DMS153 treated with DMSO at 0.1 percent for 48 hours (cell line): ENCODE results near the gene PSMG3.

Experiments used
- DNase-seq: peaks from one replicate; lab custom pipeline; 2025; ENCODE audit not compliant: unreplicated experiment; lab: John Stamatoyannopoulos, UW

Gene PSMG3

DNA sequence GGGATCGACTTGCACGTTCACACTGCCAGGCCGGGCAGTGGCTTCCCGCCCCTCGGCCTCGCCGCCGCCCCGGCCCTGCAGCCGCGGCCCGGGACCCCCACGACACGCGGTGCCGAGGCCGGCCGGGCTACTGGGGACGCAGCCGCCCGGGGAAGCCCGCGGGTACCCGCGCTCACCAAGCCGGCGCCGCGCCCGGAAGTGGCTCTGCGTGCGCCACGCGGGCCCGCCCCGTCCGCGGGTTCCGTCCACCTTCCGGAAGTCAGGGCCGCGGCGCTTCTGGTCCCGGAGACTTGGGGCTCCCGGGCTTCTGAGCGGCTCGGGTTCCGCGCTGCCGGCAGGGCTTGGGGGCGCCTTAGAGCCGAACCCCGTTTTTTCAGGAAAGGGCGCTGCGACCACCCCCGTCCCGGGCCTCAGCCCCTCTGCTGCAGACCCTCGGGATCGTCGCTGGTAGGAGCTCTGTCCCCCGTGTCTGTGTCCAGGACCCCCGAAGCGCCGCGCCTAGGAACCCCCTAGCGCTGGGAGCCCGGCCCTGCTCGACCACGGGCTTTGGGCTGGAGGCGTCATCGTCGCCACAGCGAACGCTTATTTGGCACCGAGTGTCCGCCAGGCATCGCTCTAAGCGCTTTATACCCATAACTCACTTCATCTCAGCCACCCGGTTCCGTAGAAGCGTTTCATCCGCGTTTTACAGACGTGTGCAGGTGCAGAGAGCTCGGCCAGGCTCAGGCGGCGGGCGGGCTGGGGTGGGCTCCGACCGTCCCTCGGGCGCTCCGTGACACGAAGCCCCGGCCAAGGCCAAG, at the start of gene PSMG3:
Gene PSMG3, minus strand, starts transcription at position 200 of the 800 bp plus-strand sequence. CDS start 693 bp downstream, outside the sequence.
- DNase-seq = peak; percentile 70

DNA sequence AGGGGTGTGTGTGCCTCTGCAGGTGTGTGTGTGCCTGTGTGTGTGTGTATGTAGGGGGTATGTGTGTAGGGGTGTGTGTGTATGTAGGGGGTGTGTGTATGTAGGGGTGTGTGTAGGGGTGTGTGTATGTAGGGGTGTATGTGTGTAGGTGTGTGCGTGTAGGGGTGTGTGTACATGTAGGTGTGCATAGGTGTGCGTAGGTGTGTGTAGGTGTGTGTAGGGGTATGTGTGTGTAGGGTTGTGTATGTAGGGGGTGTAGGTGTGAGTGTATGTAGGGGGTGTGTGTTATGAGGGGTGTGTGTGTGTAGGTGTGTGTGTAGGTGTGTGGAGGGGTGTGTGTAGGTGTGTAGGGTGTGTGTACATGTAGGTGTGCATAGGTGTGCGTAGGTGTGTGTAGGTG, 48.6 kb upstream of the PSMG3 start:
- DNase-seq = no peak

DNA sequence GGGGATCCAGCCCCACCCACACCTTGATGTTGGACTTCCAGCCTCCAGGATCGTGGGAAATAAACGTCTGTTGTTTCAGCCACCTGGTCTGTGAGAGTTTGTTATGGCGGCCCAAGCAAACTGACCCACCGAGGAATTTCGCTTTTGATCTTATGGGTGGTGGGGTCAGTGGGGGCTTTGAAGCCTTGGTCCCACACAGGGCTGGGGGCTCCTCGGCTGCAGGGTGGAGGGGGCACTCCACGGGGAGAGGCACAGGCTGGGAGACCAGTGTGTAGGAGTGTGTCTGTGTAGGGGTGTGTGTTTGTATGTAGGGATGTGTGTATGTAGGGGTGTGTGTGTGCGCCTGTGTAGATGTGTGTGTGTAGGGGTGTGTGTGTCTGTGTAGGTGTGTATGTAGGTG, 48.1 kb upstream of the PSMG3 start:
- DNase-seq = no peak

DNA sequence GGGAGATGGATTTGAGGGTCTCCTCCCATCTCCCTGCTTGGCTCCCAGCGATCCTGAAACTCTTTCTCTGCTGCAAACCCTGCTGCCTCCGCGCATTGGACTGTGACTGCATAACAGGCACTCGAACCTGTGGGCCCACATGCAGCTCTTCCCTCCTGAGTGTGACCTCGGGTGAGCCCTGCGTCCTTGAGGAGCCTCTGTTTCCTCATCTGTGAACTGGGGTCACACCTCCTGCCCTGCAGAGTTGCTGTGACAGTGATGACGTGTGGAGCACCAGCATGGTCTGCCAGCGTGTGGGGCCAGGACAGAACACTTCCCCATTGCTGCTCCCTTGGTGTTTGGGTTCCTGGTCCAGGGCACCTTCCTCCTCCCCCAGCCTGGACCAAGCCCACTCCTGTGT, 46.9 kb upstream of the PSMG3 start:
- no peak for DNase-seq

DNA sequence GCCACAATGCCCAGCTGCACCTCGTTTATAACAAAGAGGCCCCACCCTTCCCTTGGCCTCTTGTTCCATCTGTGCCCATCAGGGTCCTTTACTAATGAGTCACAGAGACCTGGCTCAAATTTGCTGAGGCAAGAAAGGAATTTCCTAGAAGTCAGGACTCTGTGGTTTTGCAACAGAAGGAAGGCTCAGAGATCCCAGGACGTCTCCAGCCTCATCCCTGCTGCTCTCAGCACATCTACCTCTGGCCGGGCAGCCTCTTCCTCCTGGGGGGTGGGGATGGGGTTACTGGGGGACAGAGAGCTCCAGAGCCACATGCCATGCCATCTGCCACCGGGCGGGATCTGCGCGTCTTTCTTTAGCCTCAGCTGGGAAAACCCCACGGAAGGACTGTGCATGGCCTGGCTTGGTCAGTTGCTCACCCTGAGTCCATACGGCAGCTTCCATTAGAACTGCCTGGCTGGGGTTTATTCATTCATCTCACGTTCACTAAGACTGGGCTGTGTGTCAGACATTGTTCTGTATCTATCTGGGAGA, 41.9 kb upstream of the PSMG3 start:
- no peak for DNase-seq

DNA sequence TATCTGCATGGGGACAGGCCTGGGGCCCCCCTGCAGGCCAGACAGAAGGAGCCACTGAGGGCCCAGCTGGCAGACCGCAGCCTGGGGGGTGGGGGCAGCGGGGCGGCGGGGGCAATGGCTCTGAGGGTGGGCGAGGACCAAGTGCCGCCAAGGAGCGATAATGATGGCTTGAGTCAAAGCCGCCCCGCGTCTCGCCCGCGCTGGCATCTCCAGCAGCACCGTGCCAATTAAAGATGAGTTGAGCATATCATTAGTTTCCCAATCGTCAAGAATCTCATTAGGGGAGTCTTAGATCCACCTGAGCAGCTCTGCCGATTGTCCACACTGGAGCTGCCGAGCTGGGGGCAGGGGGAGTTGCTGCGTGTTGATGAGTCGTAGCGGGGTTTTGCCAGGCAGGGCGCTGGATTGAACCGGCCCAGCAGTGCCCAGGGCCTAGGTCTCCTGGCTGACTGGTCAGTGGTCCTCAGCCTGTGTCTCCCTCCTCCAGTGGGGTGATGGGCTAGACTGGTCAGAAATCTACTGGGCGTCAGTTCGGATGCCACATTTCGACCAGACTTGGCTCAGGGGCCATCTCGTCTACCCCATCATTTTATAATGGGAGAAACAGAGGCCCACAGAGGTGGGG, 41.0 kb upstream of the PSMG3 start:
- DNase-seq = no peak

GRCh38 chr7:1610013-1610677, 40.3 kb upstream of the PSMG3 start:
- DNase-seq = no peak

DNA sequence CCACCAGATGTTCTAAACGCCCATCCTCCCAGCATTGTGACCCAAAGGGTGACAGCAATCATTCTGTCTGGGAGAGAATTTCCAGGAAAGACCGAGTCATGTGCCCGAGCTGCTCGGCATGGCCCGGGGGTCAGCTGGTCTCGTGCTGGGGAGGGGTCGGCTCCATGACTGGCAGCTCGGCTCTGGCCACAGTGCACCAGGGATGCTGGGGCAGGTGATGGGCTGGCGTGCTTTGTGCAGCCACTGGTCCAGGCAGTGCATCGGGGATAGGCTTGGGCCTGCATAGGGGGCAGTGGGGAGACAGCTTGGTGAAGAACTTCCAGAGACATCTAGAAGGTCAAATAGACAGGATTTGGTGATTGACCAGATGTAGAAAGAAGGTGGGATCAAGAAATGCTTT, 39.2 kb upstream of the PSMG3 start:
- DNase-seq = no peak

DNA sequence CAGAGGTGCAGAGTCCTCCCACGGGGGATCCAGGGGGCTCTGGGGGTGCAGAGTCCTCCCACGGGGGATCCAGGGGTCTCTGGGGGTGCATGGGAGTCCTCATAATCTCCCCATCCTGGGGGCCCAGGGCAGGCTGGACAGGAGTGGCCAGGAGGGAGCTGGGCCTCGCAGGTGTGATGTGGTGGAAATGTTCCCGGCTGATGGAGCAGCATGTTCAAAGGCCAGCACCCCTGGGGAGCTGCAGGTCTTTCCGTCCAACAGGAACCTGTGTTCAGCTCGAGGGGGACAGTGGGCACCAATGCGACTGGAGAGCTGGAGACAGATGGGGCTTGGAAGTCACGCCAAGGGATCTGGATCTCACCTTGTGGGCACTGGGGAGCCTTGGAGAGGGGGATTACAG, 38.5 kb upstream of the PSMG3 start:
- DNase-seq = no peak

GRCh38 chr7:1607696-1608095, 37.9 kb upstream of the PSMG3 start:
- DNase-seq = no peak

DNA sequence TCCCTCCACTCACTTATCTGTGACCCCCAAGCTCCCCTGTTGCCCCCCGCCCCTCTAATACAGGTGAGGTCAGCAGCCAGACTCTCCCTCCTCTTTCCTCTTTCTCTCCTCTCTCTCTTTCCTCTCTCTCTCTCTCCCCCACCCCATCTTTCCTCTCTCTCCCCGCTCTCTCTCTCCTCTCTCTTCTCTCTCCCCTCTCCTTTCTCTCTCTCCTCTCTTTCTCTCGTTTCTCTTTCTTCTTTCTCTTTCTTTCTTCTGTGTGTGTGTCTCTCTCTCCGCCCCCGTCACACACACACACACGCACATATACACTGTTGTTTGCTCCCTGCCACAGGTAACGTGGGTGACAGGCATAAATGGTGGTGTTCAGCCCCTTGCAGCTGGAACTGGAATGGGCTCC, 37.2 kb upstream of the PSMG3 start:
- no peak for DNase-seq

- no peak for DNase-seq
Measured at GRCh38 chr7:1604383-1604782, 34.6 kb upstream of the PSMG3 start.

DNA sequence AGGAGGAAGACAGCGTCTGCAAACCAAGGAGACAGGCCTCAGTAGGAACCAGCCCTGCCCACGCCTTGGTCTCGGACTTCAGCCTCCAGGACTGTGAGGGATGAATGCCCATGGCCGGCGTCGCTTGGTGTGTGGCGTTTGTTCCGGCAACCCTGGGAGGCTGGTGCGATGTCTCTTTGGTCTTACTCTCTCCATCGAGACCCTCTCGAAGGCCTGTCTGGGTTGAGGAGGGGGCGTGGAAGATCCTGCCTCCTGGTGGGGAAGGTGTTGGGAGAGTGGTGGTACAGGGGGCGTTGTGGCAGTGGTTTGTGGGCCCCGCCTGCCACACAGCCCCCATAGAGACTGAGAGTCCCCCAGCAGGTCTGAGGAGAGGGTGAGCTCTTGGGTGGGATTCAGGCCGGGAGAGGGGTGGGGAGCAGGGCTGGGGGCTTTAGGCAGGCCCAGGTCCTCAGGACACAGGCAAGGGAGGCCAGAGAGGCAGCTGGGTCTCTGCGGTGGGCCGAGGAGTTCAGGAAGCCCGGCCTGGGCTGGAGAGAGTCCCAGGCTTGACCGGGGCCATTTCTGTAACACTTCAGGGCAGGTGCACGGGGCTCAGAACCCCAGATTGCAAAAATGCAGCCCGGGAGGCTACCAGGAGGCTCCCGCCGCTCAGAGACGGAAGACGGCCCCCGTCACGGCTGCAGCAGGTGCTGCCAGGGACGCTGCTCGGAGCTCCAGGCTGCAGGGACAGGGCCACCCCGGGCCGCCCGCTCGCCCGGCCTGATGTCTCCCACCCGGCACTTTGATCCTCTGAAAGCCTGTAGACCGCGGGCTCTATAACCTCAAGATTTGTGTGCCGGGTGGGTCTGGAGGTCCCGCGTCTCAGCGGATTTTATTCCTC, 33.8 kb upstream of the PSMG3 start:
- no peak for DNase-seq

- no peak for DNase-seq
Measured at GRCh38 chr7:1602386-1602785, 32.6 kb upstream of the PSMG3 start.

DNA sequence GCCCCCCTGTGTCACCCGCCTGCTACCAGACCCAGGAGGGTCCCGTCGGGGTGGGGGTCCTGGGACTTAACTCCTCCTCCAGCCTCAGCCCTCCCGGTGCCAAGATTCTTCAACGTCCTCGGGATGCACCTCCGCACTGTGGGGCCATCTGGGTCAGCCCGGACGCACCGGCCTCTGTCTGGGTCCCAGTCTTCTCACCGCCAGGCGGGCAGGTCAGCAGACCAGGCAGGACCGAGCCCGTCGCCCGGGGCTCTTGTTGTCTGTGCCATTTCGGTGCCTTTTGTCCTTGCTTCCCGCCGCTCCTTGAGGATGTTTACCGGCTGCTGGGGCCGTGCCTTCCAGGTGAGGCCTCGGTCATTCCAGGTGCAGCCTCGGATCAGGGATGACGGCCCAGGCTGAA, 32.1 kb upstream of the PSMG3 start:
- DNase-seq = no peak

GRCh38 chr7:1599640-1600395, 30.0 kb upstream of the PSMG3 start:
- no peak for DNase-seq

DNA sequence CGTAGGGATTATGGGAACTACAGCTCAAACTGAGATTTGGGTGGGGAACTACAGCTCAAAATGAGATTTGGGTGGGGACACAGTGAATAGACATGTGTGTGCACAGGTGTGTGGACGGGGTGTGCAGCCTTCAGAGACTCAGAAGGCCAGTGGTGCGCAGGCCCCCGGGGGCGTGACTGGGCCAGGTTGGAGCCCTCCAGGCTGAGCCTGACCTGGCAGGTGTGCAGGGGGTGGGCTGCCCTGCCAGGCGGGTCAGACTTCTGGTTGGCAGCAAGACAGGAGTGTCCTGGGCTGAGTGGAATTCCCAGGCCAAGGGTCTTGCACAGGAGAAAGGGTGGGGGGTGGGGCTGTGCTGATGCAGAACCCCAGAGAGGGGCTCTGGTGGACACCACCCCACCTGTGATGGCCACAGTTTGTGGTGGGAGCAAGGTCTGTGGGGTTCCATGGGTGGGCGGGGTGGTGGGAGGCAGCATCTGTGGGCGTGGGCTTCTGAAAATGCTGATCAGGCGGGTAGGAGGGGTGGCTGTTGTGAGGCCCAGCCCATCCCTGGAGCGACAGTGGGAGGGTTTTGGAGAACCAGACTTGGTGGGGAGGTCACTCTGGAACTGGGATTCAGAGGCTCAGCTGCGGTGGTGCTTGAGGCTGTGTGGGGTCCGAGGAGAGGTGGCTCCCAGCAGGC, 29.3 kb upstream of the PSMG3 start:
- no peak for DNase-seq

DNA sequence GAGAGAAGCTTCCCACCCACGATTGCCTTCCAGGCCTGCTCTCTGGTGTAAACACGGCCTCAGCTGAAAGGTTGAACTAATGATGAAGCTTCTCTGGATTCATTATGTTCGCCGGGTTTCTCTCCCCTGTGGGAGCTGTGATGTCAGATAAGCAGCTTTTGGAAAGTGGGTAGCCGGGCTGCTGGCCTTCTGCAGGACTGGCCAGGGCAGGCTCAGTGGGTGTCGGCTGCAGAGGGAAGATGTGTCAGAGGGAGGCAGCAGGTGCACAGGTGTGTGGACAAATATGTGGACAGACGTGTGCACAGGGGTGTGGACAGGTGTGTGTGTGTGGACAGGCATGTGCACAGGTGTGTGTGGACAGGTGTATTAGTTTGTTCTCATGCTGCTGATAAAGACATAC, 28.5 kb upstream of the PSMG3 start:
- DNase-seq = no peak

GRCh38 chr7:1597791-1598190, 28.0 kb upstream of the PSMG3 start:
- DNase-seq = no peak
